ENCODE measurements around the gene EPHA3.

EPHA3 gene

GRCh38 chr3:89360156-89360555 is 252.7 kb downstream of the EPHA3 start:
- no peak for DNase-seq (ENCODE audit: low read depth in 3 of 3)

GRCh38 chr3:89362496-89362895 is 255.1 kb downstream of the EPHA3 start:
- no peak for DNase-seq (ENCODE audit: low read depth in 3 of 3)

GRCh38 chr3:89363171-89363570 is 255.8 kb downstream of the EPHA3 start:
- no peak for DNase-seq (ENCODE audit: low read depth in 3 of 3)

GRCh38 chr3:89364314-89364713 is 256.9 kb downstream of the EPHA3 start:
- DNase-seq (ENCODE audit: low read depth in 3 of 3) = no peak

- DNase-seq (ENCODE audit: low read depth in 3 of 3) = no peak
Observed at GRCh38 chr3:89367166-89367565, 259.7 kb downstream of the EPHA3 start.

- DNase-seq (ENCODE audit: low read depth in 3 of 3) = no peak
Observed at GRCh38 chr3:89368846-89369245, 261.4 kb downstream of the EPHA3 start.

- no peak for DNase-seq (ENCODE audit: low read depth in 3 of 3)
Observed at GRCh38 chr3:89372456-89372855, 265.0 kb downstream of the EPHA3 start.

- DNase-seq (ENCODE audit: low read depth in 3 of 3) = no peak
Observed at GRCh38 chr3:89373434-89373833, 266.0 kb downstream of the EPHA3 start.

- DNase-seq (ENCODE audit: low read depth in 3 of 3) = no peak
Observed at GRCh38 chr3:89375451-89375850, 268.0 kb downstream of the EPHA3 start.

- DNase-seq (ENCODE audit: low read depth in 3 of 3) = no peak
Observed at GRCh38 chr3:89380016-89380415, 272.6 kb downstream of the EPHA3 start.

GRCh38 chr3:89392991-89393390 is 285.6 kb downstream of the EPHA3 start:
- DNase-seq (ENCODE audit: low read depth in 3 of 3) = no peak

- no peak for DNase-seq (ENCODE audit: low read depth in 3 of 3)
Observed at GRCh38 chr3:89395456-89395855, 288.0 kb downstream of the EPHA3 start.

- DNase-seq (ENCODE audit: low read depth in 3 of 3) = no peak
Observed at GRCh38 chr3:89395996-89396395, 288.6 kb downstream of the EPHA3 start.

- DNase-seq (ENCODE audit: low read depth in 3 of 3) = no peak
Observed at GRCh38 chr3:89402051-89402450, 294.6 kb downstream of the EPHA3 start.

GRCh38 chr3:89405176-89405575 is 297.8 kb downstream of the EPHA3 start:
- DNase-seq (ENCODE audit: low read depth in 3 of 3) = no peak

- no peak for DNase-seq (ENCODE audit: low read depth in 3 of 3)
Observed at GRCh38 chr3:89405593-89405992, 298.2 kb downstream of the EPHA3 start.

- DNase-seq (ENCODE audit: low read depth in 3 of 3) = no peak
Observed at GRCh38 chr3:89411201-89411600, 303.8 kb downstream of the EPHA3 start.

GRCh38 chr3:89414270-89414669 is 306.8 kb downstream of the EPHA3 start:
- DNase-seq (ENCODE audit: low read depth in 3 of 3) = no peak

GRCh38 chr3:89419647-89420241 is 312.3 kb downstream of the EPHA3 start:
- no peak for DNase-seq (ENCODE audit: low read depth in 3 of 3)

GRCh38 chr3:89426060-89426459 is 318.6 kb downstream of the EPHA3 start:
- DNase-seq (ENCODE audit: low read depth in 3 of 3) = no peak

- no peak for DNase-seq (ENCODE audit: low read depth in 3 of 3)
Observed at GRCh38 chr3:89434621-89435380, 327.4 kb downstream of the EPHA3 start.

GRCh38 chr3:89436846-89437245 is 329.4 kb downstream of the EPHA3 start:
- DNase-seq (ENCODE audit: low read depth in 3 of 3) = no peak

- DNase-seq (ENCODE audit: low read depth in 3 of 3) = no peak
Observed at GRCh38 chr3:89440386-89440785, 333.0 kb downstream of the EPHA3 start.

GRCh38 chr3:89441141-89441540 is 333.7 kb downstream of the EPHA3 start:
- no peak for DNase-seq (ENCODE audit: low read depth in 3 of 3)

Data from stimulated activated CD4-positive, alpha-beta T cell treated with anti-CD3 and anti-CD28 coated beads, TNF-alpha, amount 100 ng/mL, for 4 hours (primary cell).